DND-41 (cell line): Measurements from ENCODE around the gene C22orf23.
"Not testable (repeated sequence)": the region's sequence is repeated elsewhere in the genome, so short reads cannot be mapped to it uniquely, and the experiment has no call there.

ENCODE experiments used
- ATAC-seq: fragments of 200-7000 bp; cut with Tn5 transposase; 3 replicates; pipeline ENCODE4 v1.9.1; 2021; ENCODE audit warnings: low read depth; ENCODE audit not compliant: insufficient read depth
- DNase-seq: peaks from one replicate; pipeline ENCODE4 v3.0.0-alpha.2; 2020
- H2AFZ ChIP-seq: 2 replicates; pipeline ENCODE4 v1.6.0; 2012; ENCODE audit warnings: low read depth, low read length
- H3K27ac ChIP-seq: 2 replicates; pipeline ENCODE4 v1.5.1; 2012; ENCODE audit warnings: low read length, inconsistent platforms
- H3K27me3 ChIP-seq: fragments of 200-600 bp; sonication (generic); 2 replicates; pipeline ENCODE4 v1.6.0; 2012; ENCODE audit warnings: low read length, mild to moderate bottlenecking, inconsistent platforms; ENCODE audit not compliant: insufficient read depth, poor library complexity
- H3K36me3 ChIP-seq: 2 replicates; pipeline ENCODE4 v1.5.1; 2012; ENCODE audit warnings: low read length, inconsistent platforms; ENCODE audit not compliant: insufficient read depth
- H3K4me1 ChIP-seq: 2 replicates; pipeline ENCODE4 v1.5.1; 2012; ENCODE audit warnings: mild to moderate bottlenecking, low read length; ENCODE audit not compliant: insufficient read depth
- H3K4me2 ChIP-seq: 2 replicates; pipeline ENCODE4 v1.6.0; 2012; ENCODE audit warnings: mild to moderate bottlenecking, moderate library complexity, low read length, inconsistent platforms; ENCODE audit not compliant: insufficient read depth
- H3K4me3 ChIP-seq, 2 experiments: fragments of 200-600 bp in 1 of 2; shearing (Covaris generic) in 1 of 2; 2 replicates each; pipeline ENCODE4 v1.5.1; 2012 to 2016; ENCODE audit warnings: inconsistent platforms in 2 of 2, low read length in 2 of 2, mild to moderate bottlenecking in 2 of 2, low read depth in 1 of 2, moderate library complexity in 1 of 2
- H3K79me2 ChIP-seq: 2 replicates; pipeline ENCODE4 v1.6.0; 2012; ENCODE audit warnings: low read length, inconsistent platforms; ENCODE audit not compliant: insufficient read depth
- H3K9ac ChIP-seq: 2 replicates; pipeline ENCODE4 v1.6.0; 2012; ENCODE audit warnings: low read depth, mild to moderate bottlenecking, inconsistent platforms, low read length, moderate library complexity
- H3K9me3 ChIP-seq: 2 replicates; pipeline ENCODE4 v1.5.1; 2012; ENCODE audit warnings: low read length, moderate library complexity, mild to moderate bottlenecking, inconsistent platforms; ENCODE audit not compliant: insufficient read depth, severe bottlenecking
- H4K20me1 ChIP-seq: 2 replicates; pipeline ENCODE4 v1.6.0; 2012; ENCODE audit warnings: low read length; ENCODE audit not compliant: insufficient read depth
- EZH2 ChIP-seq: IDR thresholded peaks from 3 replicates; pipeline ENCODE4 v1.6.1; 2012; ENCODE audit warnings: borderline replicate concordance, low read depth, mild to moderate bottlenecking, moderate library complexity, low read length, inconsistent platforms; ENCODE audit not compliant: severe bottlenecking
- TF ChIP-seq, protein P1 (sequence below): IDR thresholded peaks from 2 replicates; pipeline ENCODE4 v1.5.1; 2012; ENCODE audit warnings: borderline replicate concordance, low read length, moderate library complexity, mild to moderate bottlenecking; ENCODE audit not compliant: poor library complexity, severe bottlenecking; ENCODE audit errors: extremely low read depth

C22orf23 gene

DNA sequence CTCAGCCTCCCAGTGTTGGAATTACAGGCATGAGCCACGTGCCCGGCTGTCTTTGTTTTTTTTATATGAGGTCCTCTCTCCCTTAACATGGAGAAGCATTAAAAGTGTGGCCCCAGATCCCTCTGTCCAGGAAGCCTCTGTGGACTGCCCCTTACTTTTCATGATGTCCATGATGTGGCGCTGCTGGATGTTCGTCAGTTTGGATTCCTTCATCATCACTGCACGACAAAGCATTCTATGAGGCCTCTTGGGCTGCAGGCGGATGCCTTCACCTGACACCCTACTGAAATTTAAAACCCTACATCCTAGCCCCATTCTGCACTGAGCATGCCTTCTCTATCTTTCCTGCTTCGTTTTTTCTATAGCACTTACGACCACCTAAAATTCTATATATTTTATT is 2.1 kb downstream of the C22orf23 start:
- Histone ChIP-seq H3K9ac (no peak overlapping the region), H3K4me3 (no peak overlapping the region), H3K4me1 (peaks cover 21% of the 10 kb centered on the region), H3K79me2 (peaks cover 20% of the 10 kb centered on the region), H3K4me2 (no peak overlapping the region), H3K36me3 (no peaks in the 10 kb centered on the region), H3K9me3 (no peaks in the 10 kb centered on the region), H3K27ac (no peak overlapping the region), H3K27me3 (no peaks in the 10 kb centered on the region), H4K20me1 (no peaks in the 10 kb centered on the region), H2AFZ (no peak overlapping the region)
- no peak for TF ChIP-seq EZH2
- TF ChIP-seq, protein P1, sequence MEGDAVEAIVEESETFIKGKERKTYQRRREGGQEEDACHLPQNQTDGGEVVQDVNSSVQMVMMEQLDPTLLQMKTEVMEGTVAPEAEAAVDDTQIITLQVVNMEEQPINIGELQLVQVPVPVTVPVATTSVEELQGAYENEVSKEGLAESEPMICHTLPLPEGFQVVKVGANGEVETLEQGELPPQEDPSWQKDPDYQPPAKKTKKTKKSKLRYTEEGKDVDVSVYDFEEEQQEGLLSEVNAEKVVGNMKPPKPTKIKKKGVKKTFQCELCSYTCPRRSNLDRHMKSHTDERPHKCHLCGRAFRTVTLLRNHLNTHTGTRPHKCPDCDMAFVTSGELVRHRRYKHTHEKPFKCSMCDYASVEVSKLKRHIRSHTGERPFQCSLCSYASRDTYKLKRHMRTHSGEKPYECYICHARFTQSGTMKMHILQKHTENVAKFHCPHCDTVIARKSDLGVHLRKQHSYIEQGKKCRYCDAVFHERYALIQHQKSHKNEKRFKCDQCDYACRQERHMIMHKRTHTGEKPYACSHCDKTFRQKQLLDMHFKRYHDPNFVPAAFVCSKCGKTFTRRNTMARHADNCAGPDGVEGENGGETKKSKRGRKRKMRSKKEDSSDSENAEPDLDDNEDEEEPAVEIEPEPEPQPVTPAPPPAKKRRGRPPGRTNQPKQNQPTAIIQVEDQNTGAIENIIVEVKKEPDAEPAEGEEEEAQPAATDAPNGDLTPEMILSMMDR = no peak
- DNase-seq (no peak), ATAC-seq (no peak)

GRCh38 chr22:37947142-37947795 is 6.1 kb downstream of the C22orf23 start:
- H3K36me3 ChIP-seq, H3K4me2 ChIP-seq, H3K27ac ChIP-seq, ATAC-seq, H3K79me2 ChIP-seq, H3K9ac ChIP-seq, H3K9me3 ChIP-seq, H3K4me1 ChIP-seq, DNase-seq, H2AFZ ChIP-seq, H4K20me1 ChIP-seq, H3K27me3 ChIP-seq, H3K4me3 ChIP-seq: not testable (repeated sequence)

DNA sequence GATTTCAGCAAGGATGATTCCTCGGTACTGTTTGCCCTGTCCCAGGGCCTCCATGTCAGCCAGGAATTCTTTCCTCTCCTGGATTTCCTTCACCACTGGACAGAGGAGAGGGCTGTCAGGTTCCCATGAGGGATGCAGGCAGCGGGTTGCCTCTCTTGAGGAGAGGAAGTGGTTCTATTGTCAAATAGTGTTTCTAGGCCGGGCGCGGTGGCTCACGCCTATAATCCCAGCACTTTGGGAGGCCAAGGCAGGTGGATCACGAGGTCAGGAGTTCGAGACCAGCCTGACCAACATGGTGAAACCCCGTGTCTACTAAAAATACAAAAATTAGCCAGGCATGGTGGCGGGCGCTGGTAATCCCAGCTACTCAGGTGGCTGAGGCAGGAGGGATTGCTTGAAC is 9.0 kb downstream of the C22orf23 start:
- not testable (repeated sequence) for H3K9me3 ChIP-seq, H3K36me3 ChIP-seq, H3K4me1 ChIP-seq, DNase-seq, ATAC-seq, H4K20me1 ChIP-seq, H2AFZ ChIP-seq, H3K27me3 ChIP-seq, H3K27ac ChIP-seq, H3K9ac ChIP-seq, H3K4me2 ChIP-seq, H3K79me2 ChIP-seq, H3K4me3 ChIP-seq

DNA sequence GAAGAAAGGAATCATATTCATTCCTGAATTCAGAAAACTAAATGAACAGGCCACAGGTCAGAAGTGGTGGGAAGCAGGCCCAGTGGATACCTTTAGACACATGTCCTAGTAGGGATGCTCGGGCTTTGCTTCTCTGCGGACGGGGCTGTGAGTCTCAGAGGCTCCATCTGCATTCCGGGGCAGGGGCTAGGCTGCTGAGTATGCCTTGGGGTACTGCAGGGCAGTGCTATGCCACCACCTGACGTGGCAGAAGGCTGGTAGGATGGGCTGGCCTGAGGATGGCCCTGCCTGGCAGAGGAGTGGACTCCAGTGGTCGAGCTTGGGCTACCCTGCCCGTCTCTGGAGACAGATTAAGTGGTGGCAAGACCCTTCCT is 9.6 kb downstream of the C22orf23 start:
- H3K36me3 ChIP-seq = peaks cover 4% of the 10 kb centered on the region
- no peak for DNase-seq
- no peaks in the 10 kb centered on the region for H4K20me1 ChIP-seq
- no peaks in the 10 kb centered on the region for H3K9me3 ChIP-seq
- no peaks in the 10 kb centered on the region for H3K27me3 ChIP-seq
- H3K9ac ChIP-seq = no peak overlapping the region
- no peak overlapping the region for H3K4me3 ChIP-seq
- no peak overlapping the region for H3K4me2 ChIP-seq
- H3K79me2 ChIP-seq = no peaks in the 10 kb centered on the region
- no peak overlapping the region for H3K27ac ChIP-seq
- no peak overlapping the region for H2AFZ ChIP-seq
- ATAC-seq = no peak
- TF ChIP-seq, protein P1 = no peak
- no peak for TF ChIP-seq EZH2
- H3K4me1 ChIP-seq = no peaks in the 10 kb centered on the region
